Ascending aorta (tissue), 2 donors: ENCODE results near the gene TRIM36. TPM values are rescaled to one million over a fixed set of nuclear protein-coding genes. Genes with fewer than 3 reads are reported as not detected.

Experiments used
- DNase-seq, 2 donors: peaks; one replicate each; pipeline ENCODE4 v3.0.0-alpha.2; 2019; ENCODE audit warnings: low spot score in 2 of 2
- H3K27ac ChIP-seq, 2 donors: fragments of 200-600 bp; sonication (generic); one replicate each; pipeline ENCODE4 v1.5.1; 2016 to 2017; ENCODE audit warnings: mild to moderate bottlenecking in 1 of 2
- H3K27me3 ChIP-seq: fragments of 200-600 bp; sonication (generic); one replicate; pipeline ENCODE4 v1.5.1; 2017
- H3K36me3 ChIP-seq, 2 donors: fragments of 200-600 bp; sonication (generic); one replicate each; pipeline ENCODE4 v1.5.1; 2016
- H3K4me1 ChIP-seq, 2 donors: fragments of 200-600 bp; sonication (generic); one replicate each; pipeline ENCODE4 v1.5.1; 2016 to 2017; ENCODE audit warnings: mild to moderate bottlenecking in 1 of 2
- H3K4me3 ChIP-seq, 2 donors: fragments of 200-600 bp; sonication (generic); one replicate each; pipeline ENCODE4 v1.5.1; 2016 to 2017; ENCODE audit warnings: mild to moderate bottlenecking in 1 of 2
- H3K9me3 ChIP-seq, 2 donors: fragments of 200-600 bp; sonication (generic); one replicate each; pipeline ENCODE4 v1.5.1; 2016
- intact Hi-C: fragments of 100-400 bp; cut with DNase I; formaldehyde crosslinking; loops from one replicate; pipeline ENCODE4 v1.15.1; 2023
- total RNA-seq: library from RNA; depleted of rRNA; stranded (reverse); fragments of >200 nt; gene quantifications from one replicate; pipeline ENCODE4 v1.1.0, GENCODE V29; 2016
- TF ChIP-seq, protein P1 (sequence below), 3 experiments: fragments of 200-600 bp in 2 of 3; fragments of 450-650 bp in 1 of 3; sonication (generic) in 2 of 3; IDR thresholded peaks; one replicate each; pipeline ENCODE4 v1.5.1; 2016 to 2019; ENCODE audit warnings: antibody characterized with exemption in 3 of 3, mild to moderate bottlenecking in 1 of 3, moderate library complexity in 1 of 3

The TRIM36 gene
- total RNA-seq, 1 donor from 2014 or later, result 31.7 TPM

DNA sequence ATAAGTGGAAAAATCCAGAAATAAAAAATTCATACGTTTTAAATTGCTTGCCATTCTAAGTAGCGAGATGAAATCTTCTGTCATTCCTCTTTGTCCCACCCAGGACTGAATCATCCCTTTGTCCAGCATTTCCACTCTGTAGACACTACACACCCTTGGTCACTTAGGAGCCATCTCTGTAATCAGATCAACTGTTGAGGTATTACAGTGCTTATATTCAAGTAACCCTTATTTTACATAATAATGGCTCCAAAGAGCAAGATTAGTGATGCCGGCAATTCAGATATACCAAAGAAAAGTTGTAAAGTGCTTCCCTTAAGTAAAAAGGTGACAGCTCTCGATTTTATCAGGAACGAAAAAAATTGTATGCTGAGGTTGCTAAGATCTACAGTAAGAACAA, 60.4 kb downstream of the TRIM36 start:
- intact Hi-C loops, result no loop called here
- DNase-seq, result no peak
- Histone ChIP-seq H3K4me1 (no peaks in the 10 kb centered on the region), H3K4me3 (no peak overlapping the region), H3K27ac (no peak overlapping the region), H3K36me3 (no peaks in the 10 kb centered on the region), H3K9me3 (no peaks in the 10 kb centered on the region), H3K27me3 (no peaks in the 10 kb centered on the region)
- TF ChIP-seq, protein P1, sequence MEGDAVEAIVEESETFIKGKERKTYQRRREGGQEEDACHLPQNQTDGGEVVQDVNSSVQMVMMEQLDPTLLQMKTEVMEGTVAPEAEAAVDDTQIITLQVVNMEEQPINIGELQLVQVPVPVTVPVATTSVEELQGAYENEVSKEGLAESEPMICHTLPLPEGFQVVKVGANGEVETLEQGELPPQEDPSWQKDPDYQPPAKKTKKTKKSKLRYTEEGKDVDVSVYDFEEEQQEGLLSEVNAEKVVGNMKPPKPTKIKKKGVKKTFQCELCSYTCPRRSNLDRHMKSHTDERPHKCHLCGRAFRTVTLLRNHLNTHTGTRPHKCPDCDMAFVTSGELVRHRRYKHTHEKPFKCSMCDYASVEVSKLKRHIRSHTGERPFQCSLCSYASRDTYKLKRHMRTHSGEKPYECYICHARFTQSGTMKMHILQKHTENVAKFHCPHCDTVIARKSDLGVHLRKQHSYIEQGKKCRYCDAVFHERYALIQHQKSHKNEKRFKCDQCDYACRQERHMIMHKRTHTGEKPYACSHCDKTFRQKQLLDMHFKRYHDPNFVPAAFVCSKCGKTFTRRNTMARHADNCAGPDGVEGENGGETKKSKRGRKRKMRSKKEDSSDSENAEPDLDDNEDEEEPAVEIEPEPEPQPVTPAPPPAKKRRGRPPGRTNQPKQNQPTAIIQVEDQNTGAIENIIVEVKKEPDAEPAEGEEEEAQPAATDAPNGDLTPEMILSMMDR (IDR thresholded peaks at IDR 0.05), result no peak

DNA sequence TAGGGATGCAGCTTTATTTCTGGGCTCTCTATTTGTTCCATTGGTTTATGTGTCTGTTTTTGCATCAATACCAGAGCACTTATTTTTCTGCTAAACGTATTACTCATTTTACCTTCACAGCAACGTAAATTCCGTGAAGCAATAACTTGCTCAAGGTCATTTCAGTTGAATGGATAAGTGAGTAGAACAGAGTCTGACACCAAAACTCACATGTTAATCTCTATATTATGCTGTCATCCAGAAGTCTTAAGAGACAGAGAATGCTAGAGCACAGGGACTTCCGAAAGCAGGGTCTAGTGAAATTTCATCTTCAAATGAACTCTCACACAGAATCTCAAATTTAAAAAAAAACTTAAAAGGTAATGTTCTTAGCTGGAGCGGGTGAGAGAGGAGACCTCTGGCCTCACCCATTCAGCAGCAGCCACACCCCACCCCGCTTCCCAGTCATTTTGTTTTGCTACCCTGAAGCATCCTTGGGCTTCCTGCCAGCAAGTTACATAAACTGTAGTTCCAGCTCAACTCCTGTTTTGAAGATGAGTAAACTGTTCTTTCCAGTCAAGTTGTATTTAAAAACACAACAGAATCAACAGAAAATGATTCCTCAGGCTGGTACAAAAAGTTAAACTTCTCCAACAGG, 69.3 kb downstream of the TRIM36 start:
- H3K4me3 ChIP-seq, result no peak overlapping the region
- intact Hi-C loops, result no loop called here
- TF ChIP-seq, protein P1 (IDR thresholded peaks at IDR 0.05), result no peak
- no peak for DNase-seq
- no peaks in the 10 kb centered on the region for H3K36me3 ChIP-seq
- no peak overlapping the region for H3K27ac ChIP-seq
- no peaks in the 10 kb centered on the region for H3K27me3 ChIP-seq
- H3K4me1 ChIP-seq, result no peaks in the 10 kb centered on the region
- H3K9me3 ChIP-seq, result no peaks in the 10 kb centered on the region

DNA sequence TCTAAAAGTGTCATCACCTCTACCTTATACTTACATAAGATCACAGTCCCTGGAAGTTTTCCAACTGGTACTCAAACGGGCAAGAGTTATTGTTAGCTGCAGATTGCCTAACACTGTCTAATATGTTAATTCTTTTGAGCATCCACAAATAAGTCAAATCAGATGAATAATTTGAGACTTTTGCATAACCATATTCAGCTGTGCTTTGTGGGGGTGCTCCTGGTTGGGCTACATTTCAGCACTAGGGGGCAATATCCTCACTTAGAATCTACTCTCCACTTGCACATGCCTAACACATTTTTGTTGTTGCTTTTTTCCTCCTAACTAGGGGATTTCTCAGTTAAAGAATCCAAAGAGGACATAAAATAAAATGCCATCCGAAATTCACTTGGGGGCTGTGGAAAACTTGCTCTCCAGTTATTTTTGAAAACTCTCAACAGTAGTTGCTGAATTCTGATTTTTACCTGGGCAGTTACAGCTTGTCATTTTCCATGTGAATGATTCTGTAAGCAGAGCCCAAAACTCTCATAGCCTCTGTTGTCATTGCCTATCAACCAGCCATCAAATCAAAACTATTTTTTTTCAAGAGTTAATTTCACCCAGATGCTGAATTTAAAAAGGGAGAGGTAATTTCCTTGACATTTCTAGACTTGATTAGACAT, 71.5 kb downstream of the TRIM36 start:
- H3K9me3 ChIP-seq, result no peaks in the 10 kb centered on the region
- DNase-seq, result no peak
- H3K27ac ChIP-seq, result no peak overlapping the region
- no peak overlapping the region for H3K4me3 ChIP-seq
- intact Hi-C loops, result loop anchor here (1.0 kb wide), 1 partner anchor 148 kb away; no protein-coding TSS in a partner anchor
- H3K36me3 ChIP-seq, result no peaks in the 10 kb centered on the region
- H3K27me3 ChIP-seq, result no peaks in the 10 kb centered on the region
- no peaks in the 10 kb centered on the region for H3K4me1 ChIP-seq
- TF ChIP-seq, protein P1 (IDR thresholded peaks at IDR 0.05), result peak; percentile 45 to 69 (median 51)

DNA sequence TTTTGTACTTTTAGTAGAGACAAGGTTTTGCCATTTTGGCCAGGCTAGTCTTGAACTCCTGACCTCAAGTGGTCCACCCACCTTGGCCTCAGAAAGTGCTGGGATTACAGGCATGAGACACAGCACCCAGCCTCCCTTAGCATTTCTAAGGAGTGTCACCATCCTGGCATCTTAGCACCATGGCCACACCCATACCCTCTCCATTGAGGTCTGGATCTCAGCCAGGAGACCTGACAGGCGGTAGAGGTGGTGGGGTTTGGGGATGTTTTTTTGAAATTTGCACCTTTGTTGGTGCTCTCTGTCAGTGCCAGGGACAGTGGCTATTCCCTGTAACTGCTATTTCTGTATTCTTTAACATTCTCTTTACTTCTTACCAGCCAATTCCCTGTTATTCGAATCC, 72.5 kb downstream of the TRIM36 start:
- TF ChIP-seq, protein P1 (IDR thresholded peaks at IDR 0.05), result no peak
- intact Hi-C loops, result no loop called here
- no peaks in the 10 kb centered on the region for H3K36me3 ChIP-seq
- no peaks in the 10 kb centered on the region for H3K27me3 ChIP-seq
- no peak overlapping the region for H3K4me3 ChIP-seq
- H3K27ac ChIP-seq, result no peak overlapping the region
- H3K4me1 ChIP-seq, result no peaks in the 10 kb centered on the region
- no peaks in the 10 kb centered on the region for H3K9me3 ChIP-seq
- no peak for DNase-seq

DNA sequence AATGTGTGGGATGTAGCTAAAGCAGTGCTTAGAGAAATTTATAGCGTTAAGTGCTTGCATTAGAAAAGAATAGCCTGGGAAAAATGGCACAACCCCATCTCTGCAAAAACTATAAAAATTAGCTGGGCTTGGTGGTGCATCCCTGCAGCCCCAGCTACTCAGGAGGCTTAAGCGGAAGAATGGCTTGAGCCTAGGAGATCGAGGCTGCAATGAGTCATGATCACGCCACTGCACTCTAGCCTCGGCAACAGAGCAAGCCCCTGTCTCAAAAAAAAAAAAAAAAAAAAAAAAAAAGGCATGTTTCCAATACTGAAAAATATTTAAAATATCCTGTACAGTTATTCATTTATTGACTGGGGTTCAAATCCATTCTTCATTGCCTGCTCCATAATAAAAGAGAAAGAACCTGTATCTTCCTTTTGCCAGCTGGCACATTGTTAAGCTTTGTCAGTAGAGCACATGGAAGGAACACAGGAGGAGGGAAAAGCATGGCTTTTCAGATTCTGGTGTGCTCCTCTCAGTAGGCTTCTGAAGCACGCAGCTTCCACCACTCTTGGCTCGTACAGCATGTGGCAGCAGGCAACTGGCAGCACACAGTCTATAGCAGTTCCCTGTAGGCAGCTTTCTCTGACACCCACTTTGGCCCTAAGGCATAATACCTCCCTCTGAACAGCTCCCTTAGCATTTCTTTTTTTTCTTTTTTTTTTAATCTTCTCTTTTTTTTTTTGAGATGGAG, 73.5 kb downstream of the TRIM36 start:
- Histone ChIP-seq H3K27ac (no peak overlapping the region), H3K36me3 (no peaks in the 10 kb centered on the region), H3K9me3 (no peaks in the 10 kb centered on the region), H3K4me1 (no peaks in the 10 kb centered on the region), H3K27me3 (no peaks in the 10 kb centered on the region), H3K4me3 (no peak overlapping the region)
- DNase-seq, result no peak
- TF ChIP-seq, protein P1 (IDR thresholded peaks at IDR 0.05), result no peak
- intact Hi-C loops, result no loop called here
